22Rv1 (cell line): ENCODE measurements around the gene FBXO7.

Source experiments
- CTCF ChIP-seq: fragments of 450-650 bp; IDR thresholded peaks from 2 replicates; pipeline ENCODE4 v1.5.1; 2017; ENCODE audit warnings: mild to moderate bottlenecking
- ZFX ChIP-seq: fragments of 450-650 bp; IDR thresholded peaks from 2 replicates; pipeline ENCODE4 v1.6.1; 2017; ENCODE audit warnings: antibody characterized with exemption, borderline replicate concordance

GRCh38 chr22:32511776-32512175 is 37.2 kb downstream of the FBXO7 start:
- no peak for TF ChIP-seq CTCF
- no peak for TF ChIP-seq ZFX
